Loucy (cell line): ENCODE data around the gene HPS3.

Experiments used
- H2AFZ ChIP-seq: fragments of 200-600 bp; sonication (generic); 2 replicates; pipeline ENCODE4 v1.6.0; 2016; ENCODE audit warnings: antibody characterized with exemption, mild to moderate bottlenecking, low read length, moderate library complexity
- H3F3A ChIP-seq: fragments of 200-600 bp; 2 replicates; pipeline ENCODE4 v1.6.0; 2016; ENCODE audit warnings: antibody characterized with exemption, low read depth, mild to moderate bottlenecking
- H3K27me3 ChIP-seq: fragments of 200-600 bp; sonication (generic); 2 replicates; pipeline ENCODE4 v1.6.1; 2014; ENCODE audit warnings: low read length, mild to moderate bottlenecking; ENCODE audit not compliant: insufficient read depth, poor library complexity, severe bottlenecking
- H3K36me3 ChIP-seq: fragments of 200-600 bp; sonication (generic); 2 replicates; pipeline ENCODE4 v1.6.1; 2016; ENCODE audit warnings: low read length; ENCODE audit not compliant: insufficient read depth
- H3K4me1 ChIP-seq: fragments of 200-600 bp; sonication (generic); 2 replicates; pipeline ENCODE4 v1.5.1; 2014; ENCODE audit warnings: low read length, mild to moderate bottlenecking; ENCODE audit not compliant: insufficient read depth, poor library complexity, severe bottlenecking
- H3K4me2 ChIP-seq: fragments of 200-600 bp; sonication (generic); 2 replicates; pipeline ENCODE4 v1.6.0; 2014; ENCODE audit warnings: antibody characterized with exemption, low read length, low read depth, mild to moderate bottlenecking; ENCODE audit not compliant: poor library complexity, severe bottlenecking
- H3K4me3 ChIP-seq: fragments of 200-600 bp; sonication (generic); 2 replicates; pipeline ENCODE4 v1.5.1; 2014; ENCODE audit warnings: low read length, mild to moderate bottlenecking, mixed read lengths; ENCODE audit not compliant: poor library complexity, severe bottlenecking
- H3K79me2 ChIP-seq: fragments of 200-600 bp; sonication (generic); 2 replicates; pipeline ENCODE4 v1.6.1; 2014; ENCODE audit warnings: low read length; ENCODE audit not compliant: insufficient read depth
- H3K9ac ChIP-seq: fragments of 200-600 bp; sonication (generic); 2 replicates; pipeline ENCODE4 v1.6.0; 2014; ENCODE audit warnings: mild to moderate bottlenecking, low read depth, low read length, moderate library complexity; ENCODE audit not compliant: poor library complexity, severe bottlenecking
- H3K9me2 ChIP-seq: fragments of 200-600 bp; sonication (generic); replicated peaks from 2 replicates; pipeline ENCODE4 v1.6.1; 2016; ENCODE audit warnings: low read depth, low read length, mixed read lengths
- H3K9me3 ChIP-seq: fragments of 200-600 bp; sonication (generic); 2 replicates; pipeline ENCODE4 v1.6.1; 2014; ENCODE audit warnings: mild to moderate bottlenecking, antibody characterized with exemption, low read length, low read depth; ENCODE audit not compliant: insufficient read depth
- H4K20me1 ChIP-seq: fragments of 200-600 bp; sonication (generic); 2 replicates; pipeline ENCODE4 v1.6.0; 2014; ENCODE audit warnings: antibody characterized with exemption, low read length, mild to moderate bottlenecking; ENCODE audit not compliant: insufficient read depth, poor library complexity, severe bottlenecking
- EZH2phosphoT487 ChIP-seq: fragments of 200-600 bp; IDR thresholded peaks from 2 replicates; pipeline ENCODE4 v1.6.1; 2018; ENCODE audit warnings: antibody characterized with exemption, mild to moderate bottlenecking, moderate library complexity, borderline replicate concordance
- TF ChIP-seq, protein P1 (sequence below): fragments of 200-600 bp; sonication (generic); conservative IDR thresholded peaks from 2 replicates; pipeline ENCODE4 v1.5.1; 2014; ENCODE audit warnings: mild to moderate bottlenecking, antibody characterized with exemption, low read length

HPS3 gene

GRCh38 chr3:149163066-149163465 is 33.6 kb downstream of the HPS3 start:
- peaks cover 33% of the 10 kb centered on the region for H3K4me1 ChIP-seq
- H3K36me3 ChIP-seq = peaks cover 47% of the 10 kb centered on the region

DNA sequence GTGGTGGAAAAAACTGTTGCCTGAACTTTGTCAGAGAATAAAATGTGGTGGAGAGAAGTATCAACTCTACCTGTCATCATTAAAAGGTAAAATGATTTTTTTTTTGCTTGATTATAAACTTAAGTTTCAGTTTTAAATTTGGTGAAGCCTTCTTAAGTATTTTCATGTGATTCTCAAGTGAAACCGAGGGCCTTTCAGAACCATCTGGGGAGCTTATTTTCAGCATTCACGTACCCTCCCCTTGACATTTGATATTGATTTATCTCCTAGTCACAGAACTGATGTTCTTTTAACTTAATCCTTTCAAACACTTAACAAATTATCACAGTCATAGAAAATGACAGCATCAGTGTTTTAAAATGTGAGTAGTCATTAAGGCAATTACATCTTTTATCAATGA is 38.5 kb downstream of the HPS3 start:
- H3K9me2 ChIP-seq = no peaks in the 10 kb centered on the region
- no peak overlapping the region for H3K4me3 ChIP-seq
- H3K4me1 ChIP-seq = peaks cover 25% of the 10 kb centered on the region
- no peaks in the 10 kb centered on the region for H3K27me3 ChIP-seq
- no peak overlapping the region for H2AFZ ChIP-seq
- H3K36me3 ChIP-seq = peaks cover 65% of the 10 kb centered on the region
- no peaks in the 10 kb centered on the region; the same call in 1 of the 2 replicates for H3K79me2 ChIP-seq
- H3K9ac ChIP-seq = no peak overlapping the region
- TF ChIP-seq EZH2phosphoT487 = no peak
- TF ChIP-seq, protein P1, sequence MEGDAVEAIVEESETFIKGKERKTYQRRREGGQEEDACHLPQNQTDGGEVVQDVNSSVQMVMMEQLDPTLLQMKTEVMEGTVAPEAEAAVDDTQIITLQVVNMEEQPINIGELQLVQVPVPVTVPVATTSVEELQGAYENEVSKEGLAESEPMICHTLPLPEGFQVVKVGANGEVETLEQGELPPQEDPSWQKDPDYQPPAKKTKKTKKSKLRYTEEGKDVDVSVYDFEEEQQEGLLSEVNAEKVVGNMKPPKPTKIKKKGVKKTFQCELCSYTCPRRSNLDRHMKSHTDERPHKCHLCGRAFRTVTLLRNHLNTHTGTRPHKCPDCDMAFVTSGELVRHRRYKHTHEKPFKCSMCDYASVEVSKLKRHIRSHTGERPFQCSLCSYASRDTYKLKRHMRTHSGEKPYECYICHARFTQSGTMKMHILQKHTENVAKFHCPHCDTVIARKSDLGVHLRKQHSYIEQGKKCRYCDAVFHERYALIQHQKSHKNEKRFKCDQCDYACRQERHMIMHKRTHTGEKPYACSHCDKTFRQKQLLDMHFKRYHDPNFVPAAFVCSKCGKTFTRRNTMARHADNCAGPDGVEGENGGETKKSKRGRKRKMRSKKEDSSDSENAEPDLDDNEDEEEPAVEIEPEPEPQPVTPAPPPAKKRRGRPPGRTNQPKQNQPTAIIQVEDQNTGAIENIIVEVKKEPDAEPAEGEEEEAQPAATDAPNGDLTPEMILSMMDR = no peak
- no peaks in the 10 kb centered on the region for H3K9me3 ChIP-seq
- no peaks in the 10 kb centered on the region for H4K20me1 ChIP-seq
- H3K4me2 ChIP-seq = no peak overlapping the region
- no peaks in the 10 kb centered on the region for H3F3A ChIP-seq

More at GRCh38 chr3:149163066-149163465, 33.6 kb downstream of the HPS3 start:
- Histone ChIP-seq H3K4me2 (peak overlapping the region; percentile 64), H3K79me2 (no peaks in the 10 kb centered on the region; the same call in 1 of the 2 replicates), H3F3A (no peaks in the 10 kb centered on the region), H3K9ac (peak overlapping the region; percentile 48), H3K9me3 (no peaks in the 10 kb centered on the region), H3K4me3 (peak overlapping the region; percentile 47), H3K27me3 (no peaks in the 10 kb centered on the region), H2AFZ (no peak overlapping the region), H3K9me2 (no peaks in the 10 kb centered on the region), H4K20me1 (no peaks in the 10 kb centered on the region)
- no peak for TF ChIP-seq EZH2phosphoT487
- TF ChIP-seq, protein P1 = no peak

DNA sequence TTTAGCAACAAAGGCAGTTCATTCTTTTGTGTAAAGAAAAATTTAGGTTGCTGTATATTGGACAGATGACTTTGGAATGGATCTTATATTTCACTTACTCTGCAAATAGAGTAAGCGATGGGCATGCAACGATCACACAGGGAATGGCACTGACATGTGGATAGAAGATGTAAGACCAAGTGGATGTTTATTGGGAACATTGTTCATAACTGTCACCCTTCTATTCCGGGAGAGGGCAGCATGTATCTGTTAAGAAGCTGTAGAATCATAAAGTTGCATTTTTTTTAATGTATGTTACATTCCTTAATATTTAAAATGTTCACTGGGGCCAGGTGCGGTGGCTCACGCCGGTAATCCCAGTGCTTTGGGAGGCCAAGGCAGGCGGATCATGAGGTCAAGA is 41.2 kb downstream of the HPS3 start:
- TF ChIP-seq EZH2phosphoT487 = no peak
- TF ChIP-seq, protein P1 = no peak
- Histone ChIP-seq H3F3A (no peaks in the 10 kb centered on the region), H2AFZ (no peak overlapping the region), H3K9ac (no peak overlapping the region), H3K4me3 (no peak overlapping the region), H3K36me3 (peaks cover 70% of the 10 kb centered on the region), H3K9me2 (no peaks in the 10 kb centered on the region), H3K79me2 (no peaks in the 10 kb centered on the region; the same call in 1 of the 2 replicates), H3K4me1 (peaks cover 22% of the 10 kb centered on the region), H3K9me3 (no peaks in the 10 kb centered on the region), H3K27me3 (no peaks in the 10 kb centered on the region), H3K4me2 (no peak overlapping the region), H4K20me1 (no peaks in the 10 kb centered on the region)
